Measurements from ENCODE around the gene CCT3.

- TF ChIP-seq CTCF (IDR thresholded peaks at IDR 0.05) = no peak
- TF ChIP-seq POLR2A (IDR thresholded peaks at IDR 0.05) = no peak
These were observed 45.0 kb downstream of the CCT3 start for GRCh38 chr1:156293098-156293434.

Measured in adrenal gland (tissue), 5 donors.